ENCODE results near the gene ZFC3H1. TPM values are rescaled to one million over a fixed set of nuclear protein-coding genes. Genes with fewer than 3 reads are reported as not detected.

ZFC3H1 gene
- total RNA-seq, 6 experiments from 2014 or later, result 23.4 to 32.5 (median 30.5) TPM

DNA sequence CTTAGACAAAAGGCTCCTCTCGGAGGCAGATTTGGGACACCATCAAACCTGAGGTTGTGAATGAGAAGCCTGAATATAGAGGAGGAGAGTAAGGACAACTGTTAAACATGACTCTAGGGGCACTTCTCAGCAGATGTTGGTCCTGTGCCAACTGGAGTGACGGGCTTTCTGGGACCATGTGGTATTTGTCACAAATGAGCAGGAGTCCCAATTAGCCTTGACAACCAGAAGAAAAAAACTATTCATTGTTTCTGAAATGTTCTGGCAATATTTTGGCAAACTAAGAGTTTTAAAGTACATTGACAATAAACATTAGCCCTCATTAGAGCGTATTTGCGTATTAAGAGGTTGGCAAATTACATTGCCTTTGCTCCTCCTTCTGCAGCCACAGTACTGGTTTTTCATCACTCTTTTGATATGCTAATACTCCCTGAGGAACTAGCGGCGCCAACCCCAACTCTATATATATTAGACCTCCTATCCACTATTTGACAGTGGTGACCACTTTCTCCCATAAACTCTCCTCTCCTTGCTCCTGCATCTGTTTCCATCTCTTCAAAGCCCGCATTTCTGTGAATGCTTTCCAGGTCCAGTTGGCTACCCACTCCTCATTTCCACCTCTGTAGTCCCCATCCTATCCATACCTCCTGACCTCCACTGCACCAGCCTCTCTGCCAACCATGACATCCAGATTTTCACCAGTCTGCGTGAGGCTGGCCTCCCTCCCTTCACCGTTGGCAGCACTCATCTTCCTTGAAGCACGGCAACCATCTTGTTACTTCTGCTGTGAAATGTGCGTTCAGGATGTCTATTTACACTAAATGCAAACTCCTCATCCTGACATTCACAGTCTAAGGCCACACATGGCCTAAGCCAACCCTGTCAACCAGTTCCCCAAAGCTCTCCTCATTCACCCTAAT is 100.7 kb downstream of the ZFC3H1 start:
- H3K4me1 Mint-ChIP-seq (ENCODE audit: low read depth), result peaks cover 40% of the 10 kb centered on the region

More for the DNA sequence above, 100.7 kb downstream of the ZFC3H1 start:
- Mint-ChIP-seq H3K27ac (no peak overlapping the region), H3K9me3 (no peaks in the 10 kb centered on the region), H3K4me3 (no peak overlapping the region), H3K36me3 (ENCODE audit: low read depth) (no peaks in the 10 kb centered on the region), H3K27me3 (ENCODE audit: insufficient read depth) (peaks cover 3% of the 10 kb centered on the region; the same call in 1 of the 2 replicates)
- TF ChIP-seq CTCF (IDR thresholded peaks at IDR 0.05), result no peak
- DNase-seq, result no peak

Other genes with a start within 250 kb of the ZFC3H1 start
- not detected for gene LGR5, start 224.1 kb downstream of the ZFC3H1 start, total RNA-seq (2021; fragmentation: NEBNext Ultra II Directional; extraction: Animal tissue kit (Norgen Biotek cat#: 25700))
- gene THAP2, start 453 bp upstream of the ZFC3H1 start, total RNA-seq (2021; fragmentation: NEBNext Ultra II Directional; extraction: Animal tissue kit (Norgen Biotek cat#: 25700)), result 1 to 10 TPM; 3.8 to 5.1 (median 4.4) TPM
- 10 to 100 TPM; 24.0 to 41.6 (median 33.9) TPM for gene TMEM19, start 22.2 kb upstream of the ZFC3H1 start, total RNA-seq (2021; fragmentation: NEBNext Ultra II Directional; extraction: Animal tissue kit (Norgen Biotek cat#: 25700))
- 10 to 100 TPM; 79.3 to 93.5 (median 86.6) TPM for gene RAB21, start 91.0 kb upstream of the ZFC3H1 start, total RNA-seq (2021; fragmentation: NEBNext Ultra II Directional; extraction: Animal tissue kit (Norgen Biotek cat#: 25700))
- gene TBC1D15, start 175.9 kb upstream of the ZFC3H1 start, total RNA-seq (2021; fragmentation: NEBNext Ultra II Directional; extraction: Animal tissue kit (Norgen Biotek cat#: 25700)), result 10 to 100 TPM; 27.3 to 39.1 (median 32.9) TPM

Measured in HFFc6 (cell line).